ENCODE measurements around the gene PRDM15.

DNA sequence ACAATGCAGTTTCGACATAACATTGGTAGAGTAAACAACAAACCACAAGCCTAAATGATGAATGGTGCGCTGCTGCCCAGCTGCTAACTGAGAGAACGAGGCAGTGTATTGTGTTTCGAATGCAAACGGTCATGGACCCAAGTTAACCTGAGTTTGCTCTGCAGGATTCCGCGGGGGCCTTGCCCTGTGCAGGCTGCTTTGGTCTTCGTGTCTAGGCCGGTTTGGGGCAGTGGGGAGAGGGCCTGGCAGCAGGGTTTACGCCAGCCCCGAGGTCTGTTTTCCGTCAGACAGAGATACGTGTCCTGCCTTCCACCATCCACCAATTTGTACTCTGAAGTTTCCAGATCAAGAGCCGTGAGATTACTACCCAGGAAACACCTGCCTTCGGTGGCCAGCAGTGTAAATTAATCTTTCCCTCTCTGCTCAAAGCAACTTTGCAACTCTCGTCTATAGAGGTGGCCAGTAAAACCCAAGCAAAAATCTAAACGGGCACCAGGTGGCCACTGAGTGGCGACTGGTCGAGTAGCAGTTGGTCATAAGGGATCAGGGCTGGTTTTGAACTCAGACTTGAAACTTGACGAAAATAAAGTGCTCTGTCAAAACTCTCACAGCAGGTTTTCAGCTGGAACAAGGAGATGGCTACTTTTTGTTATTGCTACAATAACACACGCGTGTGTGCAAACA is 6.3 kb upstream of the PRDM15 start:
- TF ChIP-seq CTCF (optimal IDR thresholded peaks at IDR 0.05 in 1 of 3, IDR thresholded peaks at IDR 0.05 in 1 of 3, conservative IDR thresholded peaks at IDR 0.05 in 1 of 3; ENCODE audit: extremely low read depth in 1 of 3, insufficient read depth in 2 of 3, low read length in 3 of 3), result no peak
- no peak for TF ChIP-seq EZH2 (IDR thresholded peaks at IDR 0.05; ENCODE audit: low read length)
